NCI-H1694 (cell line): Measurements from ENCODE around the gene LRFN3.
"Not testable (repeated sequence)": the region's sequence is repeated elsewhere in the genome, so short reads cannot be mapped to it uniquely, and the experiment has no call there.

Experiments
- DNase-seq: peaks from one replicate; lab custom pipeline; 2025; lab: John Stamatoyannopoulos, UW

LRFN3 gene

DNA sequence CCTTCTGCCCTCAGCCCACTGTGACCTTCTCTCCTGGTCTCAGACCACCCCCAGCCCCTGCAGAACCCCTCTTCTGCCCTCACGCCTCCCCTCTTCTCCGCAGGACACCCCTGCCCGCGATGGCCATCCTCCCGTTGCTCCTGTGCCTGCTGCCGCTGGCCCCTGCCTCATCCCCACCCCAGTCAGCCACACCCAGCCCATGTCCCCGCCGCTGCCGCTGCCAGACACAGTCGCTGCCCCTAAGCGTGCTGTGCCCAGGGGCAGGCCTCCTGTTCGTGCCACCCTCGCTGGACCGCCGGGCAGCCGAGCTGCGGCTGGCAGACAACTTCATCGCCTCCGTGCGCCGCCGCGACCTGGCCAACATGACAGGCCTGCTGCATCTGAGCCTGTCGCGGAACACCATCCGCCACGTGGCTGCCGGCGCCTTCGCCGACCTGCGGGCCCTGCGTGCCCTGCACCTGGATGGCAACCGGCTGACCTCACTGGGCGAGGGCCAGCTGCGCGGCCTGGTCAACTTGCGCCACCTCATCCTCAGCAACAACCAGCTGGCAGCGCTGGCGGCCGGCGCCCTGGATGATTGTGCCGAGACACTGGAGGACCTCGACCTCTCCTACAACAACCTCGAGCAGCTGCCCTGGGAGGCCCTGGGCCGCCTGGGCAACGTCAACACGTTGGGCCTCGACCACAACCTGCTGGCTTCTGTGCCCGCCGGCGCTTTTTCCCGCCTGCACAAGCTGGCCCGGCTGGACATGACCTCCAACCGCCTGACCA, 3.3 kb downstream of the LRFN3 start:
- no peak for DNase-seq

GRCh38 chr19:35940078-35940775, 4.1 kb downstream of the LRFN3 start:
- no peak for DNase-seq

DNA sequence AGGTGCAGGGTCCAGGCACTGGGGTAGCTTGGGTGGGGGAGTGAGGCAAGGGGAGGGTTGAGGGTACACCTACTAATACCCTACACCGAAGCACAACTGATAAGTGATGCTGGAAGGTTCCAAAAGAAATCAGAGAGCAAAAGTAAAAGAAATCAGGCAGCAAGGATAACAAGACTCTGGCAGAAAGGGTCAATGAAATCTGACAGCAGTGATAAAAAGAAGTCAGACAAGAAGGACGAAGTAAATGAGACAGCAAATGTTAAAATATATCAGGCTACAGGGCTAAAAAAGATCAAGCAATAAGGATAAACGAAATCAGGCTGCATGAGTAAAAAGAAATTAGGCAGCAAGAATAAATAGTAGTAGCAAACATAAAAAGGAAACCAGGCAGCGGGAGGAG, 4.7 kb downstream of the LRFN3 start:
- DNase-seq, result no peak

DNA sequence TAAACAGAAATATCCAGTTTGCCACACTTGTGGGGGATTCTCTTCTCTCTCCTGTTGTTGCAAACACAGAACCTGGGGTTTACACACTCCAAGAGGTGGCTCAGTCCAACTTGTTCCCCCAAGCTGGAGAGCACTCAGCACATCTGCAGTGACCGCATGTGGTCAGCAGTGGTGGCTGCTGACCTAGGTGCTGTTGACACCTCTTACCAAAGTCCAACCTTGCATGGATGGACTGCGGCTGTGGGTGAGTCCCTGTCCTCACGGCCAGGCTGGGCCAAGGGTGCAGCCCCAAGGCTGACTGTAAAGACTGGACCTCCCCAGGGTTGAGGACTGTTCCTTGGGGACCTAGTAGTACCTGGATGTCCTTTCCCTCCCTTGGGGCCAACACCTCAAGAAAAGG, 6.1 kb downstream of the LRFN3 start:
- DNase-seq, result no peak

DNA sequence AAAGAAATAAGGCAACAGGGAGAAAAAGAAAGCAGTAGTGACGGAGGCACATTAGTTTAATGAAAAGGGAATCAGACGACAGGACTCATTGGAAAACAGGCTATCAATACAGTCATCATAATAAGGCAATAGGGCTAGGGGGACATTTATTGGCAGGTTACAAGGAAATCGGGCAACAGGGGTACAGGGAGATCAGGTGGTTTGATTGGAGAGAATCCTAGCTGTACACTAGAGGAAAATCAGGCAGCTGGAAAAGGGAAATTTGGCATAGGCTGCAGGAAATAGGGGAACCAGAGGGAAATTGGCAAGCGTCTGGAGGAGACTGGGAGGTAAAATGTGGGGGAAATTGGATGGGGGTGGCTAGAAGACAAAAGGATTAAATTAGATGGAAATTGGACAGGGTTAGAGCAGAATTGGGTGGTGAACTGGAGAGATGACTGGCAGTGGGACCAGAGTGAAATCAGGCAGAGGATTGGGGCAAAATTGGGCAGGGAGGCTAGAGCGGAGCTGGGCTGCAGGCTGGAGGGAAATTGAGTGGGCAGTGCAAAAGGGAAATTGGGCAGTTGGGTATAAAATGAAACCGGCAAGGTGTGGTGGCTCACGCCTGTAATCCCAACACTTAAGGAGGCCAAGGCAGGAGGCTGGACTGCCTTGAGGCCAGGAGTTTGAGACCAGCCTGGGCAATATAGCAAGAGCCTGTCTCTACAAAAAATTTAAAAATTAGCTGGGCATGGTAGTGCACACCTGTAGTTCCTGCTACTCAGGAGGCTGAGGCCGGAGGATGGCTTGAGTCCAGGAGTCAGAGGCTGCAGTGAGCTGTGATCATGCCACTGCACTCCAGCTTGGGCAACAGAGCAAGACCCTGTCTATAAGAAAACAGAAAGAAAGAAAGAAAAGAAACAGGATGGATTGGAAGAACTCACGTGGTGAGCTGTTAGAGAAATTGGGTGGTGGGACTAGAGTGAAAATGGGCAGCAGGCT, 7.4 kb downstream of the LRFN3 start:
- DNase-seq, result no peak

DNA sequence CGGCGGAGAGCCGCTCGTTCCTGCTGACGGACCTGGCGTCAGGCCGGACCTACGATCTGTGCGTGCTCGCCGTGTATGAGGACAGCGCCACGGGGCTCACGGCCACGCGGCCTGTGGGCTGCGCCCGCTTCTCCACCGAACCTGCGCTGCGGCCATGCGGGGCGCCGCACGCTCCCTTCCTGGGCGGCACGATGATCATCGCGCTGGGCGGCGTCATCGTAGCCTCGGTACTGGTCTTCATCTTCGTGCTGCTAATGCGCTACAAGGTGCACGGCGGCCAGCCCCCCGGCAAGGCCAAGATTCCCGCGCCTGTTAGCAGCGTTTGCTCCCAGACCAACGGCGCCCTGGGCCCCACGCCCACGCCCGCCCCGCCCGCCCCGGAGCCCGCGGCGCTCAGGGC, 8.4 kb downstream of the LRFN3 start:
- no peak for DNase-seq

GRCh38 chr19:35945121-35945790, 9.1 kb downstream of the LRFN3 start:
- DNase-seq, result no peak

- DNase-seq, result no peak
Measured at GRCh38 chr19:35946203-35946602, 10.0 kb downstream of the LRFN3 start.

DNA sequence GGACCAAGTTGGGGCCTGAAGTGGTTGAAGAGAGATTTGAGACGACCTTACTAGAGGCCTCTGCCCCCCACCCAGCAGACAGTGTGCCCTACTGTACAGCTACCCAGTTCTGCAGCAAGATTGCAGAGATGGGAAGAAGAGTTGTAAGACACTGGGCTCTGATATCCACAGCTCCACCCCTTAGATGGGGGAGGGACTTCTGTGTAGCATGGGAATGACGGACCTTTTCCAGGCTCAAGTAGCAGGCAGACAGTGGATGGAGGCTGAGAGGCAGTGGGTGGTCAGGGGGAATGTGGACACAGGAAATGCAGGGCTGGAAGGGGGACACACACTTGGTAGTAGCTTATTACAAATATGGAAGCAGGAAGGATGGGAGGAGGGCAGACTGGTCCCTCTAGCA, 13.0 kb downstream of the LRFN3 start:
- DNase-seq, result no peak

DNA sequence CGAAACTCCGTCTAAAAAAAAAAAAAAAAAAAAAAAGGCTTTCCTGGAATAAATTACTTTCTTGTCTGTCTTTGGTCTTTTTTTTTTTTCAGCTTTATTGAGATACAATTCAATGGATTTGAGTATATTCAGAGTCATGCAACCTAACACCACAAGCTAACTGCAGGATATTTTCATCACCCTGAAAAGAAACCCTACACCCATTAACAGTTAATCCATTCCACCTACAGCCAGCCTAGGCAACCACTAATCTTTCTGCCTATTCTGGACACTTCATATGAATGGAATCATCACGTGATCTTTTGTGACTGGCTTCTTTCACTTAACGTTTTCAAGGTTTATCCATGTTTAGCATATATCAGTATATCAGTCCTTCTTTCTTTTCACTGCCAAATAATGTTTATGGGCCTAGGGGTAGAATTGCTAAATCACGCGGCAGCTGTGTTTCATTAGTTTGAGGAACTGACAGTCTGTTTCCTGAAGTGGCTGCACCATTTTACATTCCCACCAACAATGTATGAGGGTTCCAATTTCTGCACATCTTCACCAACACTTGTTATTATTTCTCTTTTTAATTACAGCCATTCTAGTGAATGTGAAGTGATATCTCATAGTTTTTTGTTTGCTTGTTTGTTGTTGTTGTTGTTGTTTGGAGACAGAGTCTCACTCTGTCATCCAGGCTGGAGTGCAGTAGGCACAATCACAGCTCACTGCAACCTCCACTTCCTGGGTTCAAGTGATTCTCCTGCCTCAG, 19.9 kb downstream of the LRFN3 start:
- no peak for DNase-seq

GRCh38 chr19:35957411-35957810, 21.2 kb downstream of the LRFN3 start:
- DNase-seq, result not testable (repeated sequence)

- DNase-seq, result no peak
Measured at GRCh38 chr19:35958660-35959039, 22.5 kb downstream of the LRFN3 start.

DNA sequence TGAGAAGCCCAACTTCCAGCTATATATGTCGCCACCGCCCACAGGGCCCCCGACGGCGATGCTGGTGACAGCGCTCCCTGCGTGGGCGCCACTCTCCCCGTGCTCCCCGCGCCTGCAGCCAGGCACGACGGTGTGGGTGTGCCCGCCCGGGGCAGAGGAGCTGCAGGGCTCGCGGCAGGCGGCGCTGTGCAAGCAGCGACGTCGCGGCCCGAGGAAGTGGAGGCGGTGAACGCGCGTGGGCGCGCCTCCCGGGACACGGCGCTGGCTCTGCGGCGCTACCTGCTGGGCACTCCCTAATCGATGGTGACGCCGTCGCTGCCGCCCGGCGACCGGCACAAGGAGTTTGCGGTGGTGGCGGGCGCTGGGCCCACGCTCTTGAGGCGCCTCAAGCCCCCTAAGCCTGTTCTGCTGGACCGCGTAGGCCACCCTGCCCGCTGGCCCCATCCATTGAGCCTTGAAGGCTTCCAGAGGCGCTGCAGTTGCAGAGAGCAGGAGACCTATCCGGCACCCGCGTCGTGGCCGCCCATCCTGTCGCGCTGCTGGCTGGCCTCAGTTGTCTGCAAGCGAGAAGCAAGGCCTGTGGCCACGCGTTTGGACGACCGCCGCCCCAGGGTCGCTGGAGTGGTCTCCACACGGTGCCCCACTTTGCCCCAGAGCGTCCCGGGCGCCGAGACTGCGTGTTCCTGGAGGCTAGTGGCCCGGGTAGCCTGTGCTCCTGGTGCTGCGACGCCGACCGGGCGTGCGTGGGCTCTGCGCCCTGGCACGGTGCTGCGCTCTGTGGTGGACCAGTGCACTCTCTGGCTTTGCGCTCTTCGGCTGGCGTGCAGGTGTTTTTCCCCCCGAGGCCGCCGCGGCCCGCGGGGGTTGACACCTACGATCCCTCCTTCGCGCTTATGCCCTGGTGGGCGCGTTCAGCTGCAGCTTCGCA, 23.1 kb downstream of the LRFN3 start:
- DNase-seq, result no peak

GRCh38 chr19:35959968-35960320, 23.8 kb downstream of the LRFN3 start:
- DNase-seq, result no peak

GRCh38 chr19:35960432-35960972, 24.3 kb downstream of the LRFN3 start:
- DNase-seq, result no peak

DNA sequence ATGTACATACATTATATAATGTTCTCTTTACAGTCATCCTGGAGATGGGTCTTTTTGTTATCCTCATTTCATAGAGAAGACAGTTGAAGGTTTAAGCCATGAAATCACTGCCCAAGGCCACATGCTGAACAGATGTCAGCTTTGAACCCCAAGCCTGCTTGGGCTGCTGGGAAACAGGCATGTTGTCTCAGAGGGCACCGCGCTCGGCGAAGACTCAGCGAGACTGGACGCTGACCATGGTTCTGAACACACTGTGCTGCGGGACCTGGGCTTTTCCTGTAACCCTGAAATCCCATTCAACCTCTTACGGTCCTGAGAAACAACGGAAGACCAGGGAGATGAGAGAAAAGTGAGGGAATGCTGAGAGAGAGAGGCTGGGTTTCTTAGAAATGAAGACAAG, 27.3 kb downstream of the LRFN3 start:
- no peak for DNase-seq

DNA sequence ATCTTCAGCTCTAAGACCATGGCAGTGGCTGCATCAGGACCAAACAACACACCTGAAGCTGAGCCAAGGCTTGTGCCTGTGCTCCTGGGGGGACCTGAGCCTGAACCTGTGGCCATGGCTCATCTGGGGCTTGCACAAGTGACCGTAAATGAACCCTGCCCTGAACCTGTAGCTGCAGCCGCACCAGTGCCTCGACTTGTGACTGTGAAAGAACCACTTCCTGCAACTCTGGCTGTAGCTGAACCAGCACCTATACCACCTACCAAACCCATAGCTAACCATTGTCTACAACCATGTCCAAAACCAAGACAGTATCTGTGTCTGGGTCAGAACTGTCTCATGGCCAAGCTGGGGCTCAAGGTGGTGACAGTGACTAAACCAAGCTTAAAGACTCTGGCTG, 30.6 kb downstream of the LRFN3 start:
- DNase-seq, result no peak

DNA sequence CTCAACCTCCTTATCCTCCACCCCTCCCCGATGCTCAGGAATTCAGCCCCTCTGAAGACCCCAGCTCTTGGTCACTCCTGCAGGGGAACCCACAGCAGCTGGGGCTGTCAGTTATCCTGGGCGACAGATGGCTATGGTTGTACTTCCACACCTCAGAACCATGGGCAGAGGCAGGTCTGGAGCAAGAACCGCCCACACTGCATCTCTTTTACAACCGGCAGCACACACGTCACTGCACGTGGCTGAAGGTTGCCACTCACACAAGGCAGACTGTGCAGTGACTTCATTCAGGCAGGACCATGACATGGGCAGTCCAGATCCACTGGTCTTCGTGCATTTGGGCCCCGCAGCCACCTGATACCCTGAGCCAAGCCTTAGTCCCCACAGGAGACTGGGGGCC, 37.3 kb downstream of the LRFN3 start:
- DNase-seq, result no peak

DNA sequence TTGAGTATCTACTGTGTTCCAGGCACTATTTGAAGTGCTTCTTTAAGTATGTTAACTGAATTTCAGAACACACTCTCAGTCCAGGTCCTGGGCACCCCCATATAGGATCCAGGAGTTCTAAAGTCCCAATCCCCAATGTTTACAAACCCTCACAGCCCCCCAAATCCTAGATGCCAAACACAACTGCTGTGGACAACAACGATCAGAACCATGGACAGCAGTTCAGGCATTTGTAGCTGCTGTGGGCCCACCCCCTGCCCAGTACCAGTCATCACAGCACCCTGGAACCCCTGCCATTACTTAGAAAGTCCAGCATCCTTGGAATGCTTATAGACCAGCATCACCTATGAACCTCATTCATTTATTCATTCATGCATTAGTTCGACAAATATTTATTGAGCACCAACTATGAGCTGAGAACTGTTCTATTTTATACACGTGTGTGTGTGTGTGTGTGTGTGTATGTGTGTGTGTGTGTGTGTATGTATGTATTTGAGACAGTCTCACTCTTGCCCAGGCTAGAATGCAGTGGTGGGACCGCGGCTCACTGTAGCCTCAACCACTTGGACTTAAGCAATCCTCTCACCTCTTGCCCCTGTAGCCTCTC, 39.5 kb downstream of the LRFN3 start:
- no peak for DNase-seq
